ENCODE measurements around the gene RFC5. TPM values are rescaled to one million over a fixed set of nuclear protein-coding genes. Genes with fewer than 3 reads are reported as not detected.

The RFC5 gene
- total and polyA plus RNA-seq, 10 of the 15 experiments (the other 5 are each of a cell fraction or from before 2014, with no cell fraction given): 30.9 to 73.3 (median 53.5) TPM

DNA sequence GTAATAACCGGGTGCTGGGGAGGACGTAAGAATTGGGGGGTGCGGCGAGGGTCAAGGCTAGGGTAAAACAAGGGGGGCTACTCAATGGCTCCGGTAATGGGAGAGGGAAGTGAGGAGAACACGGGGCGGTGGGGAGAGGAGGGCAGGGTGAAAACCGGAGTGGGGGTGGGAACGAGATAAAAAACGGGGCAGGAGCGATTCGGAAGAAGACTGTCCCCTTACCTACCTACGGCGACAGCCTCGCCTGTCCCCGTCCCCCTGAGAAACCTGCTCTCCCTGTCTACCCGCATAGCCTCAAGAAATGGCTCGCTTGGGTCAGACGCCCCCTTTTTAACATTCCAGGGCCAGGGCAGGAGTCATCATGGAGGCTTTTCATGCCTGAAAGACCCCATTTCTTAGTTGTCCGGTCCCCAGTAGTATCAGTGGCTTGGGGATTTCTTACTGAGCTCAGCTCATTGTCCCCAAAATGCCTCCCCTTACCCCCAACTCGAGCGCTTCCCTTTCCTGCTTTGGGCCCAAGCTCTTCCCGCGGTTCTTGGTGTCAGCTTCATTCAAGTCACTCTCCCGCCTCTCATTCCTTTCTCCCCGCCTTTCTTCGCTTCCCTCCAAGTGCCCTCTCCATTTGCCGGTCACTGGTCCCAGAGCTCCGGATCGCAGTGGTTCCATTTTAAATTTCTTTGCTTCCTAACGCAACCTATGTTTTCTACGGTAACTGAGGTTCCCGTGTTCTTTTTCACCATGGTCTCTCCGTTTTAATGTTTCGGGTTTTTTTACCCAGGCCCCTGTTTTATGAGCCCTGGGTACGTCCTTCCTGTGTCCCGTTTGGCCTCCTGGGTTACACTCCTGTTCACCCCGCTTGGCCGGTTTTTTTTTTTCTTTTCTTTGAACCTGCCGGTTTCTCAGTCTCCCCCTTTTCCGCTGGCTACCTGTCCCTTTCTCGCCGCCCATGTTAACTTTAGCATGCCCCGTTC, 45.7 kb downstream of the RFC5 start (continued):
- TF ChIP-seq CTCF (IDR thresholded peaks at IDR 0.05 in 2 of 3, conservative IDR thresholded peaks at IDR 0.05 in 1 of 3; ENCODE audit: control insufficient read depth in 2 of 3, extremely low read depth in 1 of 3, insufficient read depth in 1 of 3, low read depth in 3 of 3, low read length in 3 of 3) (no peak), ZNF622 (IDR thresholded peaks at IDR 0.05) (no peak), IRF3 (IDR thresholded peaks at IDR 0.05) (no peak), EED (IDR thresholded peaks at IDR 0.05; ENCODE audit: low read depth) (peak; percentile 50; the same call in 1 of the 2 replicates), MTA3 (IDR thresholded peaks at IDR 0.05; ENCODE audit: borderline replicate concordance, low read length) (peak; percentile 76; the same call in 1 of the 2 replicates), ASH2L (IDR thresholded peaks at IDR 0.05; ENCODE audit: borderline replicate concordance, low read depth) (no peak), RFX5 (IDR thresholded peaks at IDR 0.05; ENCODE audit: low read depth, low read length) (no peak), CBX5 (IDR thresholded peaks at IDR 0.05; ENCODE audit: low read depth) (no peak), NBN (IDR thresholded peaks at IDR 0.05) (no peak; the same call in 1 of the 2 replicates), NFXL1 (IDR thresholded peaks at IDR 0.05; ENCODE audit: borderline replicate concordance) (no peak), NRF1 (conservative IDR thresholded peaks at IDR 0.05; ENCODE audit: low read depth, low read length) (no peak), POU2F2 (IDR thresholded peaks at IDR 0.05; ENCODE audit: borderline replicate concordance, low read depth, low read length) (peak; percentile 47; the same call in 1 of the 3 replicates), E2F4 (IDR thresholded peaks at IDR 0.05; ENCODE audit: low read depth, low read length) (no peak), SMARCA5 (IDR thresholded peaks at IDR 0.05) (no peak), JUNB (IDR thresholded peaks at IDR 0.05) (no peak), SPI1 (IDR thresholded peaks at IDR 0.05; ENCODE audit: borderline replicate concordance, insufficient read depth, low read depth, low read length) (peak; percentile 12; the same call in 1 of the 2 replicates), IKZF1 (conservative IDR thresholded peaks at IDR 0.05) (0 out of 2 replicates have a peak, but pooled peaks have one; percentile 27), FOXK2 (IDR thresholded peaks at IDR 0.05) (no peak), GATAD2B (conservative IDR thresholded peaks at IDR 0.05; ENCODE audit: low read depth) (no peak), PKNOX1 (IDR thresholded peaks at IDR 0.05) (no peak)
- TF ChIP-seq, protein P1, sequence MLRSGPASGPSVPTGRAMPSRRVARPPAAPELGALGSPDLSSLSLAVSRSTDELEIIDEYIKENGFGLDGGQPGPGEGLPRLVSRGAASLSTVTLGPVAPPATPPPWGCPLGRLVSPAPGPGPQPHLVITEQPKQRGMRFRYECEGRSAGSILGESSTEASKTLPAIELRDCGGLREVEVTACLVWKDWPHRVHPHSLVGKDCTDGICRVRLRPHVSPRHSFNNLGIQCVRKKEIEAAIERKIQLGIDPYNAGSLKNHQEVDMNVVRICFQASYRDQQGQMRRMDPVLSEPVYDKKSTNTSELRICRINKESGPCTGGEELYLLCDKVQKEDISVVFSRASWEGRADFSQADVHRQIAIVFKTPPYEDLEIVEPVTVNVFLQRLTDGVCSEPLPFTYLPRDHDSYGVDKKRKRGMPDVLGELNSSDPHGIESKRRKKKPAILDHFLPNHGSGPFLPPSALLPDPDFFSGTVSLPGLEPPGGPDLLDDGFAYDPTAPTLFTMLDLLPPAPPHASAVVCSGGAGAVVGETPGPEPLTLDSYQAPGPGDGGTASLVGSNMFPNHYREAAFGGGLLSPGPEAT (IDR thresholded peaks at IDR 0.05; ENCODE audit: low read depth): peak; percentile 17; the same call in 1 of the 2 replicates
- TF ChIP-seq, protein P2, sequence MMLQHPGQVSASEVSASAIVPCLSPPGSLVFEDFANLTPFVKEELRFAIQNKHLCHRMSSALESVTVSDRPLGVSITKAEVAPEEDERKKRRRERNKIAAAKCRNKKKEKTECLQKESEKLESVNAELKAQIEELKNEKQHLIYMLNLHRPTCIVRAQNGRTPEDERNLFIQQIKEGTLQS (IDR thresholded peaks at IDR 0.05; ENCODE audit: borderline replicate concordance, extremely low read depth, low read depth, low read length): no peak

Measured in GM12878 (cell line).